GM11168 (cell line): ENCODE data around the gene TTC27.
"Not testable (repeated sequence)": the region's sequence is repeated elsewhere in the genome, so short reads cannot be mapped to it uniquely, and the experiment has no call there.

ENCODE experiments used
- in situ Hi-C: fragments of 300-500 bp; cut with MboI; formaldehyde crosslinking; loops from one replicate; pipeline ENCODE4 v1.12.0; 2022; ENCODE audit warnings: low sequenced_read_pairs; ENCODE audit not compliant: unreplicated experiment

The TTC27 gene

GRCh38 chr2:32750880-32751279, 123.0 kb downstream of the TTC27 start:
- in situ Hi-C loops: no loop called here

- in situ Hi-C loops: no loop called here
Measured at GRCh38 chr2:32752205-32752604, 124.4 kb downstream of the TTC27 start.

- in situ Hi-C loops: no loop called here
Measured at GRCh38 chr2:32752952-32753351, 125.1 kb downstream of the TTC27 start.

GRCh38 chr2:32754676-32755075, 126.8 kb downstream of the TTC27 start:
- in situ Hi-C loops: not testable (repeated sequence)

GRCh38 chr2:32755666-32756065, 127.8 kb downstream of the TTC27 start:
- in situ Hi-C loops: no loop called here

- in situ Hi-C loops: no loop called here
Measured at GRCh38 chr2:32756074-32756727, 128.4 kb downstream of the TTC27 start.

GRCh38 chr2:32758232-32758631, 130.4 kb downstream of the TTC27 start:
- in situ Hi-C loops: no loop called here

- in situ Hi-C loops: no loop called here
Measured at GRCh38 chr2:32760628-32761027, 132.8 kb downstream of the TTC27 start.

GRCh38 chr2:32768387-32769174, 140.7 kb downstream of the TTC27 start:
- in situ Hi-C loops: no loop called here

- in situ Hi-C loops: no loop called here
Measured at GRCh38 chr2:32770360-32770759, 142.5 kb downstream of the TTC27 start.

- in situ Hi-C loops: no loop called here
Measured at GRCh38 chr2:32772638-32773447, 145.0 kb downstream of the TTC27 start.

GRCh38 chr2:32773448-32773808, 145.6 kb downstream of the TTC27 start:
- in situ Hi-C loops: no loop called here

- in situ Hi-C loops: loop anchor here (25.0 kb wide), 1 partner anchor 611 kb away; no protein-coding TSS in a partner anchor
Measured at GRCh38 chr2:32775954-32776353, 148.1 kb downstream of the TTC27 start.

GRCh38 chr2:32777714-32778113, 149.9 kb downstream of the TTC27 start:
- in situ Hi-C loops: loop anchor here (25.0 kb wide), 1 partner anchor 610 kb away; no protein-coding TSS in a partner anchor

GRCh38 chr2:32780961-32781360, 153.1 kb downstream of the TTC27 start:
- in situ Hi-C loops: loop anchor here (10.0 to 25.0 kb wide), 2 partner anchors 164 to 606 kb away; partner anchors contain the start of gene LTBP1

GRCh38 chr2:32783469-32783868, 155.6 kb downstream of the TTC27 start:
- in situ Hi-C loops: loop anchor here (10.0 to 25.0 kb wide), 2 partner anchors 161 to 604 kb away; partner anchors contain the start of gene LTBP1

GRCh38 chr2:32783933-32784332, 156.1 kb downstream of the TTC27 start:
- in situ Hi-C loops: loop anchor here (10.0 to 25.0 kb wide), 2 partner anchors 161 to 603 kb away; partner anchors contain the start of gene LTBP1

- in situ Hi-C loops: loop anchor here (10.0 to 25.0 kb wide), 2 partner anchors 158 to 600 kb away; partner anchors contain the start of gene LTBP1
Measured at GRCh38 chr2:32787207-32787606, 159.4 kb downstream of the TTC27 start.

GRCh38 chr2:32788114-32788513, 160.3 kb downstream of the TTC27 start:
- in situ Hi-C loops: loop anchor here (10.0 to 25.0 kb wide), 2 partner anchors 157 to 599 kb away; partner anchors contain the start of gene LTBP1

- in situ Hi-C loops: loop anchor here (25.0 kb wide), 1 partner anchor 595 kb away; no protein-coding TSS in a partner anchor
Measured at GRCh38 chr2:32792416-32792815, 164.6 kb downstream of the TTC27 start.
